NCI-H2081 treated with DMSO at 0.1 percent for 48 hours (cell line): ENCODE data around the gene NRCAM.
"Not testable (repeated sequence)": the region's sequence is repeated elsewhere in the genome, so short reads cannot be mapped to it uniquely, and the experiment has no call there.

Source experiments
- DNase-seq: peaks from one replicate; lab custom pipeline; 2025; lab: John Stamatoyannopoulos, UW

The NRCAM gene

DNA sequence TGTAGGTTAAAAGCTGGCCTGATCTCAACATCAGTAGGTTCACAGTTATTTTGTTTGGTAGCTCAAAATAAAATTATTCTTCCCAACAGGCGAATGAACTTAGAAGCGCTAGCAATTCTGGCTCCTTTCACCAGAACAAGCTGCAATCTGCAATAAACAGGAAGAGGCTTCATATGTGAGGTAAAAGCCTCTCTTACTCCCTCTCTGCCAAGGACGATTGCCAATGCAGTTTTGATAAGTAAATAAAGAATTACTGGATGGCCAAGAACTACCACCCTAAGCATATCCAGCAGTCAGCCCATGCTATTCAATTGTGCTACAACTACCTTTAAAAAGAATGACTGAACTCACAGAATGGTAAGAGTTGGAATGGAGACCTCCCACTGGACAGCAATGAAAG lies 176.1 kb downstream of the NRCAM start:
- no peak for DNase-seq

DNA sequence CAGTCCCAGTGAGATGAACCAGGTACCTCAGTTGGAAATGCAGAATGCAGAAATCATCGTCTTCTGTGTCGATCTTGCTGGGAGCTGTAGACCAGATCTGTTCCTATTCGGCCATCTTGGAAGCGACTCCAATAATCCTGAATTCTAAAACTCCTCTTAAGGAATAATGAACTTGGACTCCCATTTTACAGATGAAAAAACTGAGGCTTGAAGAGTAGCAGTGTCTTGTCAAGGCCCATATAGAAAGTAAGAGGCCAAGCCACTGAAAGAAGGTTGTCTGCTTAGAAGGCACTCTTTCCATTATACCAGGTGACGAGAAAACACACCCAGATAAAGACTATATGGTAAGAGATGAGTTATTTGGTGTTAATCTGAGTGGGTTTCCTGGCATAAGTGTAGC lies 177.5 kb downstream of the NRCAM start:
- DNase-seq: no peak

- DNase-seq: no peak
Observed at GRCh38 chr7:108278281-108278680, 178.0 kb downstream of the NRCAM start.

GRCh38 chr7:108274447-108274846 lies 181.8 kb downstream of the NRCAM start:
- DNase-seq: not testable (repeated sequence)

- not testable (repeated sequence) for DNase-seq
Observed at GRCh38 chr7:108272891-108273290, 183.3 kb downstream of the NRCAM start.

GRCh38 chr7:108270385-108271015 lies 185.7 kb downstream of the NRCAM start:
- DNase-seq: no peak

DNA sequence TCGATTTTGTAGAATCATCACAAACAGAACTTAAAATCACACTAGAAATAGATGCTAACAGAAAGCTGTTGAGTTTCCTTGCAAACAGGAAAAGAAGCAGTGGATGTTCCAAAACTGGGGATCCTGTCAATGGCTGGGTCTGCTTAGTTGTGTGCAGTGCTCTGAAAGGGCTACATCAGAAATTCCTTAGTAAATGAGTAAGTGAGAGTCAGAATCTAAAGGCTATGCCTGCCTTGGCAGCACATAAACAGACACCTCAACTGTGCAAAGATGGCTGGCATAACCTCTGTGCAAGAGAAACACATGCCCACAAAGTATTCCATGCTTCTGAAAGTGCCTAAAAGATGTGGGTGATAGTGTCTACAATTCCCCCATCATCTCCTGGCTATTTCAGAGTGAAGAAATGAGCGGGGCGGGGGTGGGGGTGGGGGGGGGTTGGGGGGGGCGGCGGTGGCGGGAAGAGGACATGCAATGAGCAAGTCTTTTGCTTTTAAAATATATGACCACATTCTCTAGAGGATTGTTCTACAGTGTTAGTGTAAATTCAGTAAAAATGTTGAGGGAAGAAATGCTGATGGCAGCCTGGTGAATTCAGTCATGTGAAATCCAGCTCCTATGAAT lies 187.9 kb downstream of the NRCAM start:
- DNase-seq: no peak

GRCh38 chr7:108267615-108268014 lies 188.6 kb downstream of the NRCAM start:
- no peak for DNase-seq

- no peak for DNase-seq
Observed at GRCh38 chr7:108266491-108266890, 189.7 kb downstream of the NRCAM start.

- DNase-seq: no peak
Observed at GRCh38 chr7:108266035-108266434, 190.2 kb downstream of the NRCAM start.

DNA sequence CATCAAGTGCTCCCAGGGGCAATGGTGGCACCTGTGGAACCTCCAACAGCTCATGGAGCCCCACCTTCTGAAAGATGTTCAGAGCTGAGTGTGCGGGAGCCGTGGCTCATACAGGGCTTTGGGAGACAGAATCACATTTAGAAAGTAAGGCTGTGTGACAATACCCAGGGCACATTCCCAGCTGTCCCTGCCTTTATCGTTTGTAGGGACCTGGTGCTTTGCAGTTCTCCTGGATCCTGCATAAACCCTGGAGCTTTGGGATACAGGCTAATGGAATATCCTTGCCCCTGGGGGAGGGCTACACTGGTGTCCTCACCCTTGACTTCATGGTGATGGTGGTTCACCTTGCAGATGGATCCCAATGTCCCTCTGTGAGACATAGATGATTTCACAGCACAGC lies 191.2 kb downstream of the NRCAM start:
- DNase-seq: no peak

- DNase-seq: peak; percentile 35
Observed at GRCh38 chr7:108263425-108263824, 192.8 kb downstream of the NRCAM start.

DNA sequence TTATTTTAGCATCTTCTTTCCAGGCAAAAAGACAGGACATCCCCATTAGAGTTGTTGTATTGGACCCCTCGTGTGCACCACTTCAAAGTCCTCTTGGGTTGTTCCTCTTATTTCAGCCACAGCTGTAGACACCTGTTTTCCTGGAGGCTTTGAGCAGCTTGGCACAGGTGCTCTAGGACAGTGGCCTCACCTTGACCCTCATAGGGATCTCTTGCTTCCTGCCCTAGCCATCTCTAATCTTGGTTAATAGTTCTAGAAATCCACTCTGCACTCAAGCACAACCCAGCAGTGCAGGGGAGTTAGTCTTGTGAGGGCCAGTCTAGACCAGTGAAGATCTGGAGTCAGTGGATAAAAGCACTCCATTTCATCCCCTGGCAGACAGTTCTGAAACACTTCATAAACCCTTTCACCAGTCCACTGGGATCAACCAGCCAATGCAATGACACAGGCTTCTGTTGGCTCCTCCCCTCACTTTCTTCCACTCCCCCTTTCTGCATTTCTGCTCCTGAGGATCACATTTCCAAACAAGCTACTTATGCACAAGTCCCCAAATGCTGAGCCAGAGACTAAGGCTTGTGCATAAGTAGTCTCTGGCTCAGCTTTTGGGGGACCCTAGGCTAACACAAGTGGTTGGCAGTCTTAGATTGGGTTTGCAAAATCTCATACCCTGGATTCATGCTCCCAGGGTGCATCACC lies 194.5 kb downstream of the NRCAM start:
- DNase-seq: no peak

DNA sequence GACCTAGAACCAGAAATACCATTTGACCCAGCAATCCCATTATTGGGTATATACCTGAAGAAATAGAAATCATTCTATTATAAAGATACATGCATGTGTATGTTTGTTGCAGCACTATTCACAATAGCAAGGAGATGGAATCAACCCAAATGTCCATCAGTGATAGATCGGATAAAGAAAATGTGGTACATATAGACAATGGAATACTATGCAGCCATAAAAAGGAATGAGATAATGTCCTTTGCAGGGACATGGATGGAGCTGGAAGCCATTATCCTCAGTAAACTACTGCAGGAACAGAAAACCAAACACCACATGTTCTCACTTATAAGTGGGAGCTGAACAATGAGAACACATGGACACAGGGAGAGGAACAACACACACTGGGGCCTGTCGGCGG lies 196.8 kb downstream of the NRCAM start:
- not testable (repeated sequence) for DNase-seq

DNA sequence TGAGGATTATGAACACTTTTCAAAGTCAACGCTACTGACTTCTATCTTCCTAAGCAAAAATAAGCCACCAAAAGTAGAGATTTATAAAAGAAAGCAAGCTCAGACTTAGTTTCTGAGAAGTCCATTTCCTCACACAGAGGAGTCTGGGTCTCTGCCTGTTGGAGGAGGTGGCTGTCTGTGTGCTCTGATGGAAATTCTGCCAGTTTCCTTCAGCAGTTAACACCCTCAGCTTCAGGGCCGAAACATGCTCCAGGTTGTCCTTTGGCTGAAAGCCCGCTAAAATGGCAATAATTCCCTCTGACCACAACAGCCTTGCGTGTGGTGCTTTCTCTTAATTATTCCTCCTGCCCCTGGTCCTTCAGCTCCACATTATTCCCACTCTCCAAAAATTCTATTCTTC lies 198.3 kb downstream of the NRCAM start:
- DNase-seq: no peak

DNA sequence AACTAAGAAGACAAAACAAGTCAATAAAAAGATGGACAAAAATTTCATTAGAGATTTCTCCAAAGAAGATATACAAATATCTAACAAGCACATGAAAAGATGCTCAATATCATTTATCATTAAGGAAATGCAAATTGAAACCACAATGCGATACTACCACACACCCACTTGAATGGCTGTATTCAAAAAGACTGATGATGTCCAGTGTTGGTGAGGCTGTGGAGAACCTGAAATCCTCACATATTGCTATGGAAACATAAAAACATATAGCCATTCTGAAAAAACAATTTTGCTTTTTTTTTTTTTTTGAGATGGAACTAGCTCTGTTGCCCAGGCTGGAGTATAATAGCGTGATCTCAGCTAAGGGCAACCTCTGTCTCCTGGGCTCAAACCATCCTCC lies 202.0 kb downstream of the NRCAM start:
- DNase-seq: no peak

DNA sequence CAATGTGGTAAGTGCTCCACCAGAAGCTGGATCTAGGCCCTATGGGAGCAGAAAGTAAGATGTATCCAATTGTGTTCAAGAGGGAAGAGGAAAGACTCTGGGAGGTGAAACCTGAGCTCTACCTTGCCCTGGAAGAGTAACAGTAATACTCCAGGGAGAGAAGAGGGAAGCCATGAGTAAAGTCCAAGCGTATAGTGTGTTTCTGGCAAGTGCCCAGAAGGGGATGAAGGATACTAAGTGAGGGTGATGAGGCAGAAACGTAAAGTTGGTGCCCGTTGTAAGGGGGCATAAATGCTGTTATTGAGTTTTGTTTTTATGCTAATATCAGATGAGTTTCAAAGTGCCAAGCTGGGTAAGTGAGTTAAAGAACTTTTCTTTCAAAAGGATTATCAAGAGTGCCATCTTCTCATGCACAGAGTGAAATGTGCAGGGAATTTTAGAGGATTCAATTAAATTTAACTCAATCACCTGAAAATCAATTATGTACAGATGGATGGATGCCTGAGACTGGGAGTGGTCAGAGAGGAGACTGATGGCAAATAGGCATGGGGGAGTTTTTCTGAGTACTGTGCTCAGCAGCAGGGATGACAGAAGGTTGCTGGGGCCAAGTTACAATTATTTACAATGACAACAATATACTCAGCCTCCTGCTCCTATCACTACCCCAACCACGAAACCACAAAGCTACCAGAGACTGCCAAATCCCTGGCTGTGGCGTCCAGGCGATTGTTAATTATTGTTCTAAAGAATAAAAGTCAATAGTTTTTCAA lies 202.8 kb downstream of the NRCAM start:
- DNase-seq: no peak

GRCh38 chr7:108252177-108252576 lies 204.1 kb downstream of the NRCAM start:
- DNase-seq: no peak

GRCh38 chr7:108251700-108252099 lies 204.5 kb downstream of the NRCAM start:
- no peak for DNase-seq

- no peak for DNase-seq
Observed at GRCh38 chr7:108249453-108249852, 206.8 kb downstream of the NRCAM start.

DNA sequence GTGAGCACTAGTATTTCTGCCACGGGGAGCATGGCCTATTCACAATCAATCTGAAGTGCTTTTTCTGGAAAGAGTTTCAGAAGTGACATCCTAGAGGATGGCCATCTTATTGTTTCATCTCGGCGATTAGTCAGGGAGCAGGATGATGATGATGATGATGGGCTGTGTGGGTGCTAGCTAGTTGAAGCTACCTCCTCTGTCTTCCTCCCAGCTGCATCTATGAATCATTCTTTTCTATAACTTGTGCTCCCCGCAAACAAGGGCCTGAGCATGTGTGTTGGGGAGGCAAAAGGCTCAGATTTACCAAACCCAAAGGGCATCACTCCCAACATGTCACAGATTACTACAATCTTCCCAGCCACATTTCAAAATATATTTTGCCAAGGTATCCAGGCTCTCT lies 207.4 kb downstream of the NRCAM start:
- DNase-seq: no peak

GRCh38 chr7:108248418-108248817 lies 207.8 kb downstream of the NRCAM start:
- DNase-seq: no peak

DNA sequence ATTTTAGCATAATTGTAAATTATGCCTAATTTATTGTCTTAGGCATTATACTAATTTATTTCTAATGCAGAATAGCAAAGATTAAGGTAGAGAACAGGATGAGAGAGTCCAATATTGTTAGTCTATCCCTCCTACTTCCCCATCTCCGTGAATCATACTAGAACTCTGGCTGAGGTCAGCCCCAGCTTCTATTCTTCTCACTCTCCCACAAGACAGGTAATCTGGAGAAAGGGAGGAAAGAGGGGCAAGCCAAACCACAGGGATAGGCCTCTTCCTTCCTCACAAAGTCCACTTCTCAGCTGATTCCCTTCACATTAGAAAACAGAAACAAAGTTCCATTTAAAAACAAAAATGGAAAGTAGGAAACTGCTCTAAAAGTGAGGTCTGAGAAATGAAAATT lies 208.6 kb downstream of the NRCAM start:
- DNase-seq: no peak
